GM19025 (cell line): Measurements from ENCODE around the gene CIBAR2.

Experiments used
- ATAC-seq: cut with Tn5 transposase; IDR thresholded peaks from one replicate; pipeline ENCODE4 v1.9.1; 2021; ENCODE audit warnings: mild to moderate bottlenecking, low read depth, moderate library complexity; ENCODE audit not compliant: unreplicated experiment

CIBAR2 gene

GRCh38 chr16:85086347-85087291 is 25.7 kb downstream of the CIBAR2 start:
- no peak for ATAC-seq

GRCh38 chr16:85085721-85086120 is 26.6 kb downstream of the CIBAR2 start:
- no peak for ATAC-seq

DNA sequence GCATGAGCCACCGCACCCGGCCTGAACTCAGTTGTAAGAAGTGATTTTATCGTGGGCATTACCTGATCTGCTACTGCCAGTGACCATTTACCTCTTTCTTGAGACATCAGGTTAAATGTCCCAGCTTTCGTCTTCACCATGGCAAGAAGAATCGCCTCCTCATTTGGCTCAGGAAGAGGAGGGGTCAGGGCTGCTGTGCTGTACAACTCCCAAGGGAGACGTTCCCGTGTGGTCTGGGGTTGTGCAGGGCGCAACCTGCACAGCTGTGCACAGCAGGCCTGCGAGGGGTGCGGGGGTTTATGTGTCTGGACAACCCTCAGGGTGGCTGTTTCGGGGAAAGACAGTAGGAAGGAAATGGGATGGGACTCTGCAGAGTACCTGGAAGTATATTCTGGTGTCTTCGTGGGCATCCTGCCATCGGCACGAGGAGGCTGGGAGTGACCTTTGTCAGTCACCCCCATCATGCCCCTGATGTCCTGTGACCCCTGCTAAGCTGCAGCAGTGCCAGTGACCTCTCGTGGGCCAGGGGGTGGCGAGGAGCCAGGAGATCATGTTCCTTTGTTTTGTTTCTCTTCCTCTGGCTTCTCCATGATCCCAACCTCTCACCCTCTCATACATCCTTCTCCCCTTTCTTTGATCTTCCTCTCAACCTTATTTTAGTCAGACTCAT is 27.3 kb downstream of the CIBAR2 start:
- no peak for ATAC-seq

DNA sequence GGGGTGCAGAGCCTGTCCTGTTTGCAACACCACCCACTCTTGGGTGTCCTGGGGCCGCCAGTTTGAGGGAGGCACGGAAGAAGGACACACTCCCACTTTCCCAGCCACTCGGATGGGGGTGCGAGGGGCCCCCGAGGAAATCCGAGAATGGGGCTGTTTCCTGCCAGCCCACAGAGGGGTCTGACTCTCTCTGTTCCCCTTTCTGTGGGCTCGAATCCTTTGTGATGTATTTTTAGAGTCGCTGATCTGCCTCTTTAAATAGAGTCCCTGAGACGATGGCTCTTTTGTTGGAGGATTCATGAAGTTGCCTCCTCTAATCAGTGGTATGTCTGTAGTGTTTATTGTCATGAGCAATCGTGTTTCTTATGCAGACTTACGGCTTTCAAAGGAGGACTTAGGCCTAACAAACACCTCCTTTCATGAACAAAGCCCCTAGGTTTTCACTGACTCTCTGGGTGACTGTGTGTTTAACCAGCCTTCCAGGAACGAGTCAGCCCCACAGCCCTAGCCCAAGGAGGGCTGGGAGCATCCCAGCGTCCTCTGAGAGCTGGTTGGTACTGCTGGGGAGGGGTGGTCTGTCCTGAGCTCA is 29.1 kb downstream of the CIBAR2 start:
- no peak for ATAC-seq

- ATAC-seq, result no peak
Observed at GRCh38 chr16:85082173-85083050, 29.9 kb downstream of the CIBAR2 start.

DNA sequence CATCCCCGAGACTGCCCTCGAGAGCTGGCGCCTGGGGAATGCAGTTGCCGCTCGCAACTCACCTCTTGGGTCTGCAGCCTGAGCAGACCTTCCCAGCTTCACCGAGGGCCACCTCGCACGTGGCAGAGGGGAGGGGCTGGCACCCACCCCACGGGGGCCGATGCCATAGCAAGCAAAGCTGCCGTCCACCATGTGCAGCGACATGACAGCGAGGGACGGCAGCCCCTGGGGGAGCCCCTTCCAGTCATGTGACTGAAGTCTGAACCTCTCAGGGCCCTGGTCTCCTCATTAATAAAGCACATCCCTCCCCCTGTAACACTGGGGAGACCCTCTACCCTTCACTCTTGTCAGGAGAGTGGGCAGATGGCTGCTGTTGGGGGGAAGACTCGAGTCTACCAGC is 30.5 kb downstream of the CIBAR2 start:
- ATAC-seq, result no peak

DNA sequence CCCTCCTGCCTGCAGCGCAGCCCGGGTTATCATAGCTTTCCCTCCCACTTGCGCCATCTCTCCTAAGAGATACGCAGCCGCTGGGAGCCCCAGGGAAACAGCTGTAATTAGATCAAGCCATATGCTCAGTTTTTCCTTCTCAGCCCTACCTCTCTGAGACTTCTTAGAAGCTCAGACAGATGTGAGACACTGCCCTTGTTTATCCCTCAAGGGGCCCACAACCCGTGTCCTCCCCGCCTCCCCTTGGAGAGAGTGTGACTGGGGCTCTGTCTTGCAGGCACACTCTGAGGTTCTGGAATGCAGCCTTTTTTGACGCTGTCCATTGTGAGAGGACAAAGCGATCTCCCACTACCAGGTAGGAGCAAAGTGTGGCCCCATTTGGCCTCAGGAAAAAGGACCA is 31.2 kb downstream of the CIBAR2 start:
- no peak for ATAC-seq

DNA sequence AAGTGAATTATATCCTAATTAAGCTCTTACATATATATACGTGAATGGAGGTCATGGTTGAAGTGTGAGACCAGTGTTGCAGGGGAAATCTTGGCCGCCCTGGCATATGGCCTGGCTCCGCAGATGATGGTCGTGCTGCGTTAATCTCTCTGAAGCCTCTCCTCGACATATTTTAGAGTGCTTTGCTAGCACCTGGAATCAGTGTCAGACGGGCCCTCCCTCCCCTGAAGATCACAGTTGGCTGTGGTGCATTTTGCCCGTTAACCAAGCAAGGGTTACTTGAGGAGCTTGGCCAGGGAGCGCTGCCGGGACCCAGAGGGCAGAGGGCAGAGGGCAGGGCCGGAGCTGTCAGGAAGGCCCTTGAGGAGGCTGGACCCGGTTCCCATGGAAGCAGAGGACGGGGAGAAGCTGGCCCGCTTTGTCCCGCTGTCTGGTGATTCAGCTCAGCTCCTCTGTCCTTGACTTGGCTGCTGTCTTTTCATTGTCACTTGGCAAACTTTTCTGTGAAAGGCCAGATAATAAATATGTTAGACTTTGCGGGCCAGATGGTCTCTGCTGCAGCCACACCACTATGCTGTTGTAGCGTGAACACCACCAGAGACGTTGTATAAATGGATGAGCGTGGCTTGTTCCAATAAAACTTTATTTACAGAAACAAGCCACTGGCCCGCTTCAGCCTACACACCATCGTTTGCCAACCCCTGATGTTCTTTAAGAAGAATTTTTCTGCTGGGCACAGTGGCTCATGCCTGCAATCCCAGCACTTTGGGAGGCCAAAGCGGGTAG is 32.3 kb downstream of the CIBAR2 start:
- no peak for ATAC-seq

- ATAC-seq, result no peak
Observed at GRCh38 chr16:85078952-85079351, 33.3 kb downstream of the CIBAR2 start.

- no peak for ATAC-seq
Observed at GRCh38 chr16:85078226-85078625, 34.0 kb downstream of the CIBAR2 start.

DNA sequence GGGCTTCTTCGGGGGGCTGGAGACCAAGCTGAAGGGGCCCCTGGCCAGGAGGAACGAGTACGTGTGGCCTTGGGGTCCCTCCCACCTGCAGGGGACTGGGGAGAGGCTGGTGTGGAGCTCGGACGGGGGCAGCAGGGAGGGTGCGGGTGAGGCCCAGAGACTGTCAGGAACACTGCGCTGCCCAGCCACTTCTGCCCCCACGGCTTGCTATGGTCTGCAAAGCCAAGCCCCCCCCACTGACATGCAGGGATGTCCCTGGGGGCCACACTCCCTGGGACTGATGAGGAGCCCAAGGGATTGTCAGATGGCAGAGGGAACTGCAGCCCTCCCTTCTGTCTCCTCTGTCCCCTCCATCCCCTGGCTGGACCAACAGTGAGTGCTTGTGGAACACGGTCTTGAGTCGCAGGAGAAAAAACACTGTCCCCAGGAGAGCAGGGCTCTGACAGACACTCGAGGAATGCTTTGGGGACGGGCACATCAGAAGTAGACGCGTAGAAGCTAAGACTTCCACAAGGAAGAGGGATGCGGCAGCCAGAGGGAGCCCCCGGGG is 34.6 kb downstream of the CIBAR2 start:
- no peak for ATAC-seq

DNA sequence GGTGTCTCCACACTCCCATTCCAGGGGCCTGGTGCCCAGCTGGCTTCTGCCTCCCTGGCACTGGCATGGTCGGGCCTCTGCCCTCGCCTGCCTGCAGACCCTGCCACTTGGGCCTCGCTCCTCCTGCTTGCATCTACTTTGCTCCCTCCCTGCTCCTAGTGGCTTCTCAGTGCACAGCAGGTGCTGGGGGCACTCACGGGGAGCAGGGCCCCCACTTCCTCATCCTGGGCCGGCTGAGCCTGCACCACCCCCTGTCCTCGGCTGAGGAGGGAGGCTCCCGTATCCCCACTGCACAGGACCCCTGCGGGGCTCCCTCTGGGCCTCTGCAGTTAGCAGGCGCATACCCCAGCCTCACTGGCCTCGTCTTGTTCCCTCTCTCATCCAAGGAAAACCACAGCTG is 35.2 kb downstream of the CIBAR2 start:
- no peak for ATAC-seq

- no peak for ATAC-seq
Observed at GRCh38 chr16:85075236-85075924, 36.9 kb downstream of the CIBAR2 start.

DNA sequence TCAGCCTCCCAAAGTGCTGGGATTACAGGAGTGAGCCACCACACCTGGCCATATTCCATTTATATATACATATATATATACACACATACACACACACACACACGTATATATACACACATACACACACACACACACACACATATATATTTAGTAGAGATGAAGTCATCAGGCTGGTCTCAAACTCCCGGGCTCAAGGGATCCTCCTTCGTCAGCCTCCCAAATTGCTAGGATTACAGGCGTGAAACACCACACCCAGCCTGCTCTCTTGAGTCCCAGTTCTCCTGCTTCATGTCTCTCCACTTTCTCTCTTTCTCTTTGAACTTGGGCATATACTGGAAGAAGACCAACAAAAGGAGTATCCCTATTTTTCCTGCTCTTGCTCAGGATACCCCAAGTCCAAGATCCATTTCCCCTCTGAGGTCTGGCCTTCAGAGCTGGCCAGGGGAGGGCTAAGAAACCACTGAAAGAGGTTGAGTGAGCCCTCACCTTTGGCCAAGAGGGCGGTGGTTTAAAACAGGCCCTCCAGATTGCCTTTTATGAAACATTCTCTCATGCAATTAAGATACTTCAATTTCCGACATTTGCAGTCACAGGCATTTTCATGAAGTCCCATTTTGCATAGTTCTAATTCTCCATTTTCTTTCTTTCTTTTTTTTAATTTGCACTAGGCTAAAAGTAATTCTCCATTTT is 37.9 kb downstream of the CIBAR2 start:
- no peak for ATAC-seq

DNA sequence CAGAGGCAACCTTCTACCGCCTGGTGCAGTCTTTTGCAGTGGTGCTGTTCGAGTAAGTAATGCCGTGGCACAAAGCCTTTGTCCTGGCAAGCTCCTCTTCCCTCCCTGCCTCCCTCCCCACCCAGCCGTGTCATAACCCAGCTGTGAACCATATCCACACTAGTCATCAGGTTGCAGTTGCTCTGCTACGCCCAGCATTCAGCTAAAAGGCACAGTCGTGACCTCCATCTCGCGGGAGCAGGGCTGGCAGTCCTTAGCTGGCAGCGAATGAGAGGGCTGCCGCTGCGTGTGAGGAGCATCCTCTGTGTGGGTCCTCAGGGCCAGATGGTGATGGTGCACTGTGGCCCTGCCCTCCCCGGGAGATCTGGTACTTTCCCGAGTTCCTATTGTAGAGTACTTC is 39.3 kb downstream of the CIBAR2 start:
- no peak for ATAC-seq

- ATAC-seq, result no peak
Observed at GRCh38 chr16:85072076-85072860, 40.0 kb downstream of the CIBAR2 start.

DNA sequence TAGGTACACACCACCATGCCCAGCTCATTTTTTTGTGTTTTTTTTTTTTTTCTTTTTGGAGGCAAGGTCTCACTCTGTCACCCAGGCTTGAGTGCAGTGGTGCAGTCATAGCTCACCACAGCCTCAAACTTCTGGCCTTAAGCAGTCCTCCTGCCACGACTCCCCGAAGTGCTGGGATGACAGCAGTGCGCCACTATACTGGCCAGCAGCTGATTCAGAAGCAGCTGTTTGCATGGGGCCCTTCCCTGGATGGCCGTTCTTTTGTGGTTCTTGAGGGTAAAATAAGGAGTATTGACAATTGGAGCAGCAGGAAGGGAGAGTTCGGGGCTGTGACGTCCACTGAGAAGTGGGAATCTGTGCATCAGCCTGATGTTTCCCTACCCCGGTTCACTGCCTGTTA is 43.1 kb downstream of the CIBAR2 start:
- no peak for ATAC-seq

DNA sequence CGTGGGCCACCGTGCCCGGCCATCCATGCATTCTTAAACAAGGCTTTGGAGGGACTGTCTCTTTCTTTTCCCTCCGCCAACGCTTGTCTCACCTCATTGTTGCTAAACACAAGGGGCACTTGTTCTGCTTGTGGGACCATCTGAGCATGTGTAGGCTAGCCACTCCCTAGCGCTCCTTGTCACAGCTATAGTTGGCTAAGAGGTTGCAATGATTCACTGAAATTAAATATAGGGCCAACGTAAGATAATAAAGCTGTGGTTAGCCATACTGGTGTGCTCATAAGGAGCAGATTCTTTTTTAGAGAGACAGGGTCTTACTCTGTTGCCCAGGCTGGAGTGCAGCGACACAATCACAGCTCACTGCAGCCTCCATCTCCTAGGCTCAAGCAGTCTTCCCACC is 43.5 kb downstream of the CIBAR2 start:
- no peak for ATAC-seq
